Activated CD8-positive, alpha-beta memory T cell treated with anti-CD3 and anti-CD28 coated beads for 1 hour (primary cell): ENCODE data around the gene KANSL1.

ENCODE experiments used
- DNase-seq, 2 donors: peaks; one replicate each; pipeline ENCODE4 v3.0.0-alpha.2; 2020; ENCODE audit warnings: low read depth in 1 of 2; ENCODE audit errors: extremely low read depth in 1 of 2

KANSL1 gene

GRCh38 chr17:46170639-46171429, 22.4 kb downstream of the KANSL1 start:
- no peak for DNase-seq

- no peak for DNase-seq
Observed at GRCh38 chr17:46169913-46170638, 23.2 kb downstream of the KANSL1 start.

GRCh38 chr17:46167826-46168569, 25.2 kb downstream of the KANSL1 start:
- no peak for DNase-seq

GRCh38 chr17:46167267-46167666, 26.0 kb downstream of the KANSL1 start:
- no peak for DNase-seq

GRCh38 chr17:46166692-46167249, 26.5 kb downstream of the KANSL1 start:
- DNase-seq = no peak

- no peak for DNase-seq
Observed at GRCh38 chr17:46163929-46164594, 29.2 kb downstream of the KANSL1 start.

- DNase-seq = no peak
Observed at GRCh38 chr17:46163316-46163715, 29.9 kb downstream of the KANSL1 start.

- no peak for DNase-seq
Observed at GRCh38 chr17:46162866-46163265, 30.4 kb downstream of the KANSL1 start.

- no peak for DNase-seq
Observed at GRCh38 chr17:46160169-46160568, 33.1 kb downstream of the KANSL1 start.

- no peak for DNase-seq
Observed at GRCh38 chr17:46159686-46160085, 33.5 kb downstream of the KANSL1 start.

- DNase-seq = no peak
Observed at GRCh38 chr17:46158323-46159296, 34.6 kb downstream of the KANSL1 start.

- no peak for DNase-seq
Observed at GRCh38 chr17:46157443-46158062, 35.7 kb downstream of the KANSL1 start.

- DNase-seq = no peak
Observed at GRCh38 chr17:46154151-46154816, 38.9 kb downstream of the KANSL1 start.

- no peak for DNase-seq
Observed at GRCh38 chr17:46152423-46152822, 40.8 kb downstream of the KANSL1 start.

- no peak for DNase-seq
Observed at GRCh38 chr17:46151762-46152161, 41.5 kb downstream of the KANSL1 start.

GRCh38 chr17:46150216-46150963, 42.8 kb downstream of the KANSL1 start:
- DNase-seq = no peak

GRCh38 chr17:46148247-46148646, 45.0 kb downstream of the KANSL1 start:
- DNase-seq = no peak

GRCh38 chr17:46147296-46147695, 45.9 kb downstream of the KANSL1 start:
- DNase-seq = no peak
